ENCODE results near the gene NUMA1. TPM values are rescaled to one million over a fixed set of nuclear protein-coding genes. Genes with fewer than 3 reads are reported as not detected.

Gene NUMA1
- total RNA-seq, 1 donor from 2014 or later, result 85.7 TPM

Small RNA genes within 50 kb of the gene (microRNA-seq; reads per million reads assigned to microRNA genes)
- not detected for gene MIR3165 (ENCODE audit: borderline number of aligned reads)

Other genes with a start within 250 kb of the NUMA1 start
- gene DEFB108B, start 247.3 kb downstream of the NUMA1 start, total RNA-seq, result not detected
- gene DEFB131B, start 202.1 kb downstream of the NUMA1 start, total RNA-seq, result not detected
- gene XNDC1N, start 151.9 kb downstream of the NUMA1 start, total RNA-seq, result 4.0 TPM
- 21.1 TPM for gene RNF121, start 151.5 kb downstream of the NUMA1 start, total RNA-seq
- 3.7 TPM for gene IL18BP, start 81.6 kb downstream of the NUMA1 start, total RNA-seq
- 5.4 TPM for gene LRRC51, start 308 bp upstream of the NUMA1 start, total RNA-seq
- gene LAMTOR1, start 22.8 kb upstream of the NUMA1 start, total RNA-seq, result 75.6 TPM
- not detected for gene TOMT, start 25.4 kb upstream of the NUMA1 start, total RNA-seq
- 51.7 TPM for gene ANAPC15, start 32.2 kb upstream of the NUMA1 start, total RNA-seq
- gene FOLR3, start 55.2 kb upstream of the NUMA1 start, total RNA-seq, result 1.2 TPM
- gene FOLR1, start 111.6 kb upstream of the NUMA1 start, total RNA-seq, result 0.50 TPM
- 21.9 TPM for gene FOLR2, start 136.3 kb upstream of the NUMA1 start, total RNA-seq
- 136 TPM for gene INPPL1, start 144.2 kb upstream of the NUMA1 start, total RNA-seq
- gene PHOX2A, start 163.6 kb upstream of the NUMA1 start, total RNA-seq, result not detected